WI38 (cell line): ENCODE measurements around the gene BMP6.
"Not testable (repeated sequence)": the region's sequence is repeated elsewhere in the genome, so short reads cannot be mapped to it uniquely, and the experiment has no call there.

Experiments used
- H3K4me3 ChIP-seq: 2 replicates; pipeline ENCODE4 v1.5.1; 2011; ENCODE audit warnings: low read depth, mild to moderate bottlenecking, control low read depth, low read length
- TF ChIP-seq, protein P1 (sequence below): IDR thresholded peaks from 2 replicates; pipeline ENCODE4 v1.5.1; 2012; ENCODE audit warnings: low read depth, mild to moderate bottlenecking, control low read depth, low read length

The BMP6 gene

DNA sequence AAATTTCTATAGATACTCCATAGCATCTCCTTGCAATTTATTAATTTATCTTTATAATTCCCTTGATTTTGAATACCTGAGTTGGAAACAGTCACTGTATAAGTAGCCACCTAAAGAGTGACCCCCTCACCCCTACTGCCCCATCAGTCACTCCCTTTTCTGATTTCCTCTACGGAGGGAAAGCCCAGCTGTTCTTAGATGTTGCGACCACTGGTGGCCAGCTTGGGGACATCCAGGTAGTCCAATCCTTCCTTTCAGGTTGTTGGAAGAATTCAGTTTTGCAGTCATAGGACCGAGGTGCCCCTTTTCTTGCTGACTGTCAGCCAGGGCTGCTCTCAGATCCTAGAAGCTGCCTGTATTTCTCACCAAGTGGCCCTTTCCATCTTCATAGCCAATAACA, 87.8 kb downstream of the BMP6 start:
- no peak overlapping the region for H3K4me3 ChIP-seq
- TF ChIP-seq, protein P1, sequence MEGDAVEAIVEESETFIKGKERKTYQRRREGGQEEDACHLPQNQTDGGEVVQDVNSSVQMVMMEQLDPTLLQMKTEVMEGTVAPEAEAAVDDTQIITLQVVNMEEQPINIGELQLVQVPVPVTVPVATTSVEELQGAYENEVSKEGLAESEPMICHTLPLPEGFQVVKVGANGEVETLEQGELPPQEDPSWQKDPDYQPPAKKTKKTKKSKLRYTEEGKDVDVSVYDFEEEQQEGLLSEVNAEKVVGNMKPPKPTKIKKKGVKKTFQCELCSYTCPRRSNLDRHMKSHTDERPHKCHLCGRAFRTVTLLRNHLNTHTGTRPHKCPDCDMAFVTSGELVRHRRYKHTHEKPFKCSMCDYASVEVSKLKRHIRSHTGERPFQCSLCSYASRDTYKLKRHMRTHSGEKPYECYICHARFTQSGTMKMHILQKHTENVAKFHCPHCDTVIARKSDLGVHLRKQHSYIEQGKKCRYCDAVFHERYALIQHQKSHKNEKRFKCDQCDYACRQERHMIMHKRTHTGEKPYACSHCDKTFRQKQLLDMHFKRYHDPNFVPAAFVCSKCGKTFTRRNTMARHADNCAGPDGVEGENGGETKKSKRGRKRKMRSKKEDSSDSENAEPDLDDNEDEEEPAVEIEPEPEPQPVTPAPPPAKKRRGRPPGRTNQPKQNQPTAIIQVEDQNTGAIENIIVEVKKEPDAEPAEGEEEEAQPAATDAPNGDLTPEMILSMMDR = no peak

DNA sequence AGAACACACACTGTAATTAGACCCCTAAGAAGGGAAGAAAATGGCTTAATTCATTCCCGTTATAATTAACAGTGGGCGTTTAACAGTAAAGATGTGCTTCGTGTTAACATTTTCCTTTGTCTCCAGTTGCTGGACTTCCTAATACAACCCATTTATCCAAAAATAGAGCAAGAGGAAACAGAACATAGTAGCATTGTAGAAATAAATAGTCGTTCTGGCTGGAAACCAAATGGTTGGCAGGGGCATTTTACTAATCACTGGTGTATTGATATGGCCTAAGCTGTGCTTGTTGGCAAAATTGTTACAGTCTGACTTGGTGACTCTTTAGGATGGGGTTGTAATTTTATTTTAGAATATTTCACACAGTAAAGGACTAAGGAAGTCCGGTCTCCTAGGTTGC, 89.8 kb downstream of the BMP6 start:
- H3K4me3 ChIP-seq = no peak overlapping the region
- TF ChIP-seq, protein P1 = no peak

GRCh38 chr6:7817184-7817583, 91.3 kb downstream of the BMP6 start:
- not testable (repeated sequence) for H3K4me3 ChIP-seq

- H3K4me3 ChIP-seq = no peak overlapping the region
These were observed 92.6 kb downstream of the BMP6 start for GRCh38 chr6:7818257-7819214.

DNA sequence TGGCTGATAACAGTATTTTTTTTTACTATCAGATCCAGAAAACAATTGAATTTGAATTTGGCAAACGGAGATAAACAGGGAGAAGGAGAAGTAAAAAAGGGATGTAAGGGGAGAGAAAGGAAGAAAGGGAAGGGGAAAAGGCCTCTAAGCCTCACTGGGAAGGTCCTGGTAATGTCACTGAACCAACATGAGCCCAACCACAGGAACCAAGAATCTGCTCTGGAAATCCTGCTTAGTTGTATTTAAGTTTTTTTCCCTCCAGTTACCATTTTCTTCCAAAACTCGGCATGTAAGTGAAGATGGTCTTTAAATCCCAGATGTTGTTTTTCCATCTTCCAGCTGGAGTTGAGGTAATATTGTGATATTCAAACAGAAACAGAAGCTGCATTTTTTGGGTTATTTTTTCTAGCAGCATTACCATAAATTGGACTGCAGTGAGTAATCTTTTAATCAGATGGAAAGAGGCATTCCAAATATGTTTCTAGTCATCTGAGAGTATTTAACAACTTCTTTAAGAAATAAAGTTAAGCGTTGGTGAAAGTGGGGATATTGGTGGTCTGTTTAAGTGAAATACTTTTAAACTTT, 93.6 kb downstream of the BMP6 start:
- no peak overlapping the region for H3K4me3 ChIP-seq
- TF ChIP-seq, protein P1 = no peak

More at GRCh38 chr6:7818257-7819214, 92.6 kb downstream of the BMP6 start:
- TF ChIP-seq, protein P1 = no peak

DNA sequence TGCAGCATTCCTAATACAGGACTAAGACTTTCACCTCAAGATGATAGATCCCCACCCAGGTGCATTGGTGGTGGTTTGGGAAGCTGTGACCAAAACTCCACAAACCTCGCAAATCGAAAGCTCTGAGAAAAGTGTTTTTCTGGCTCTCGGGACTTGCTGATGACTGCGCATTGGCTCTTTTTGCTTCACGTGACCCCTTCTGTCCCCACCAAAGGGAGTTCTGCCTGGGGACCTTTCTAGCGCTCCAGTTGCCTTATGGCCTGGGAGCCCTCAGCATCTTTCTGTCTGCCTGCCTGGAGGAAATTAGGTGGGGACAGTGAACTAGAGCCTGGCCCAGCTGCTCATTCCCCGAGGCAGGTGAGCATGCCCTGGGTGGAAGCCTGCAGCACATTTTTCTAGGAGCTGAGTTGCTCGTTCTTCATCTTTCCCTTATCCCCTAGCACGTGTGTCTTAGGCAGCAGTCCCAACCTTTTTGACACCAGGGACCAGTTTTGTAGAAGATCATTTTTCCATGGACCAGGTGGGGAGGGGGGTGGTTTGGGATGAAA, 94.5 kb downstream of the BMP6 start:
- no peak overlapping the region for H3K4me3 ChIP-seq
- TF ChIP-seq, protein P1 = no peak

GRCh38 chr6:7821426-7821825, 95.5 kb downstream of the BMP6 start:
- TF ChIP-seq, protein P1 = no peak
- H3K4me3 ChIP-seq = no peak overlapping the region
